Measurements from ENCODE around the gene ITGA1. TPM values are rescaled to one million over a fixed set of nuclear protein-coding genes. Genes with fewer than 3 reads are reported as not detected.

Gene ITGA1
- total RNA-seq, 1 donor from 2014 or later, result 33.5 TPM

DNA sequence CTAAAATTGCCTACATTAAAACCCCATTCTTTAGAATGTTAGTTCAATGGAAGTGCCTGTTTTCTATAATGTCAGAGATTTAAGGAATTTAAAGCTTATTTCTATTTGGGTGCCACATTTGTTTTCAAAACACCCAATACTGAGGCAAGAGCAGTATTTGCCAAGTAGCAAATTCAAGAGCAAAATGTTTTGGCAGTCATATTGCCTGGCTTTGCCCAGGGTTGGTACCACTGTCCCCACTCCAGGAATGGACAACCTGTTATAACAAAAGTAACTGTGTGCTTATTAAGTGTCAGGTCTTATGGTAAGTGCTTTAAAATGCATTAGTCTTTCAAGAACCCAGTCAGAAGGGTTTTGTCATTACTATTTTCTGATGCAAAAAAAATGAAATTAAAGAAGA is 19.3 kb downstream of the ITGA1 start:
- Mint-ChIP-seq H3K4me1 (ENCODE audit: unreplicated experiment) (peaks cover 18% of the 10 kb centered on the region), H3K36me3 (ENCODE audit: low read depth, unreplicated experiment) (no peaks in the 10 kb centered on the region), H3K27me3 (ENCODE audit: unreplicated experiment) (peaks cover 2% of the 10 kb centered on the region), H3K4me3 (ENCODE audit: unreplicated experiment) (no peak overlapping the region), H3K9me3 (ENCODE audit: unreplicated experiment) (no peaks in the 10 kb centered on the region), H3K27ac (ENCODE audit: unreplicated experiment) (no peak overlapping the region)
- no peak for DNase-seq (ENCODE audit: low spot score)
- TF ChIP-seq, protein P1, sequence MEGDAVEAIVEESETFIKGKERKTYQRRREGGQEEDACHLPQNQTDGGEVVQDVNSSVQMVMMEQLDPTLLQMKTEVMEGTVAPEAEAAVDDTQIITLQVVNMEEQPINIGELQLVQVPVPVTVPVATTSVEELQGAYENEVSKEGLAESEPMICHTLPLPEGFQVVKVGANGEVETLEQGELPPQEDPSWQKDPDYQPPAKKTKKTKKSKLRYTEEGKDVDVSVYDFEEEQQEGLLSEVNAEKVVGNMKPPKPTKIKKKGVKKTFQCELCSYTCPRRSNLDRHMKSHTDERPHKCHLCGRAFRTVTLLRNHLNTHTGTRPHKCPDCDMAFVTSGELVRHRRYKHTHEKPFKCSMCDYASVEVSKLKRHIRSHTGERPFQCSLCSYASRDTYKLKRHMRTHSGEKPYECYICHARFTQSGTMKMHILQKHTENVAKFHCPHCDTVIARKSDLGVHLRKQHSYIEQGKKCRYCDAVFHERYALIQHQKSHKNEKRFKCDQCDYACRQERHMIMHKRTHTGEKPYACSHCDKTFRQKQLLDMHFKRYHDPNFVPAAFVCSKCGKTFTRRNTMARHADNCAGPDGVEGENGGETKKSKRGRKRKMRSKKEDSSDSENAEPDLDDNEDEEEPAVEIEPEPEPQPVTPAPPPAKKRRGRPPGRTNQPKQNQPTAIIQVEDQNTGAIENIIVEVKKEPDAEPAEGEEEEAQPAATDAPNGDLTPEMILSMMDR (IDR thresholded peaks at IDR 0.05; ENCODE audit: unreplicated experiment), result no peak

DNA sequence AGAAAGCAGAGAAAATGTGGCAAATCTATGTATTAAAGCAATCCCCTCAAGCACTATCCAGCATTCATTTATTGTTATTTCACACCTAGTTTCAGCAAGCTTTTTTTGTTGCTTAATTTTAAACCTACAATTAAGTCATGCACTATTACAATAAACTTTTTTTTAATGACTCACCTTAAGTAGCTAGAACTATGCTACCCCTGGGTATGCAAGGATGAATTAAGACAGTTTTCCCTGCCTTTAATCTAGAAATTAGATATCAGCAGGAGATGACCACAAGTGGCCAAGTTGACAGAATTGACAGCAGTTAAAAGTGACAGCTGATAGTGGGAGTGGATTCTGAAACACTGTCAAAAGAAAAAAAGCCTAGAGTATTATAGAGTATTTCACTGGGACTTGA is 20.0 kb downstream of the ITGA1 start:
- H3K27me3 Mint-ChIP-seq (ENCODE audit: unreplicated experiment), result peaks cover 2% of the 10 kb centered on the region
- no peak overlapping the region for H3K4me3 Mint-ChIP-seq (ENCODE audit: unreplicated experiment)
- H3K27ac Mint-ChIP-seq (ENCODE audit: unreplicated experiment), result no peak overlapping the region
- no peaks in the 10 kb centered on the region for H3K9me3 Mint-ChIP-seq (ENCODE audit: unreplicated experiment)
- no peaks in the 10 kb centered on the region for H3K36me3 Mint-ChIP-seq (ENCODE audit: low read depth, unreplicated experiment)
- TF ChIP-seq, protein P1 (IDR thresholded peaks at IDR 0.05; ENCODE audit: unreplicated experiment), result no peak
- peaks cover 18% of the 10 kb centered on the region for H3K4me1 Mint-ChIP-seq (ENCODE audit: unreplicated experiment)
- DNase-seq (ENCODE audit: low spot score), result no peak

DNA sequence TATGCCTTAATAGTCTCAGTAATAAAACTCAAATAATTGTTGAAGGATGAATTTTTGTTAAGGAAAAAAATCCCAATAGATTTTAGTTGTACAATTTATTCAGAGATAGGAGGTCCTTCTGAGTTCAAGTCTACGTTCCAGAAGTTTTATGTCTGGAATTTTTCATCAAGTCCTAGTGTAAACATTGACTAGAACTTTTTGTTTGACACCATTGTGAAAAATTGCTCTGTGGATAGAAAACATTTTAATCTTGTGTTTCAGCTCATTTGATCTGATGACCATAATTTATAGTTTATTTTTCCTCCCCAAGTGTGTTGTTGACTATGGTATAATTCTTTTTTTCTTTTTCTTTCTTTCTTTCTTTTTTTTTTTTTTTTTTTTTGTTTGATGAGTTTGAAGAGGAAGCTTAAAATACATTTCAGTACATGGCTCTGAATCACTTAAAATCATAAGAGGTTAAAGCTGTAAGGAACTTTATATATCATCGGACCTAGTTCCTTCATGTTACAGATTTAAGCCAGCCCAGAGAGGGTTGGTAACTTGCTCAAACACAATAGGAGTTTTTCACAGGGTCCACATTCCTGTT is 20.7 kb downstream of the ITGA1 start:
- peaks cover 16% of the 10 kb centered on the region for H3K4me1 Mint-ChIP-seq (ENCODE audit: unreplicated experiment)
- no peaks in the 10 kb centered on the region for H3K9me3 Mint-ChIP-seq (ENCODE audit: unreplicated experiment)
- H3K36me3 Mint-ChIP-seq (ENCODE audit: low read depth, unreplicated experiment), result no peaks in the 10 kb centered on the region
- no peak overlapping the region for H3K27ac Mint-ChIP-seq (ENCODE audit: unreplicated experiment)
- peaks cover 2% of the 10 kb centered on the region for H3K27me3 Mint-ChIP-seq (ENCODE audit: unreplicated experiment)
- no peak overlapping the region for H3K4me3 Mint-ChIP-seq (ENCODE audit: unreplicated experiment)
- TF ChIP-seq, protein P1 (IDR thresholded peaks at IDR 0.05; ENCODE audit: unreplicated experiment), result no peak
- DNase-seq (ENCODE audit: low spot score), result no peak

DNA sequence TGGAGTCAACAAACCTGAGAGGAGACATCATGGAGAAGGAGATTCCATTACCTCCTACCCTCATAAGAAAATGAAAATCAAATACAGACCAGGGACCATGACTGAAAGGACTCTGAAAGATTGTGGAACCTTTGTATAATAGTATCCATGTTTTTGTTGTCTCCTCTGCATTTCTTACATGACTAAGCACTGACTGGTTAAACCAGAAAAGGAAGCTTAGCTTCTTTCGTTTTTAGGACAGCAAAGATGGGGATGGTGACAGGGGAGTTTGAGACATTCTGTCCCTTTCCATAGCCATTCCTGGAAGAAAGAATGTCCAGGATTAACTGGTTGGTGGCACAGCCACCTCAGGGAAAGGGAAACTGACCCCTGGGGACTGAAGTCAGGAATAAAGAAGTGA is 22.2 kb downstream of the ITGA1 start:
- no peaks in the 10 kb centered on the region for H3K36me3 Mint-ChIP-seq (ENCODE audit: low read depth, unreplicated experiment)
- TF ChIP-seq, protein P1 (IDR thresholded peaks at IDR 0.05; ENCODE audit: unreplicated experiment), result no peak
- DNase-seq (ENCODE audit: low spot score), result no peak
- H3K27me3 Mint-ChIP-seq (ENCODE audit: unreplicated experiment), result peaks cover 2% of the 10 kb centered on the region
- H3K27ac Mint-ChIP-seq (ENCODE audit: unreplicated experiment), result no peak overlapping the region
- peaks cover 10% of the 10 kb centered on the region for H3K4me1 Mint-ChIP-seq (ENCODE audit: unreplicated experiment)
- H3K9me3 Mint-ChIP-seq (ENCODE audit: unreplicated experiment), result no peaks in the 10 kb centered on the region
- H3K4me3 Mint-ChIP-seq (ENCODE audit: unreplicated experiment), result no peak overlapping the region

DNA sequence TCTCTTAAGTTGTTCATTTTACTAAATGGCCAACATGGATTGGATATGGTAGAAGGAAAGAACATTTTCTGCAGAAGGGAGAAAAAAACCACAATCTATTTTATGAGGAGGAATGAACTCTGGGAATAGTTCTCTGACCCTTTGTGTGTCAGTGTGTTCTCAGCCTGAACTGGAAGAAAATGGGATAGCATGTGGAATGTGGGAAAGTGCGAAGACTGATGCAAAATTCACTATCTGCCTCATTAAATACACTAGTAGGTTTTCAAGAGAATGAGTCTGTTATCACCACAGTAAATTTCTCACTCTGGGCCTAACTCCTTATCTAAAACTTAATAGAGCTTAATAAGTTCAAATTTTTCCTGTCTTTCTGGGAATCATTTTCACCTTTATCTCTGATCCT is 22.7 kb downstream of the ITGA1 start:
- H3K4me1 Mint-ChIP-seq (ENCODE audit: unreplicated experiment), result peaks cover 9% of the 10 kb centered on the region
- no peak overlapping the region for H3K4me3 Mint-ChIP-seq (ENCODE audit: unreplicated experiment)
- no peak for DNase-seq (ENCODE audit: low spot score)
- no peaks in the 10 kb centered on the region for H3K27me3 Mint-ChIP-seq (ENCODE audit: unreplicated experiment)
- H3K27ac Mint-ChIP-seq (ENCODE audit: unreplicated experiment), result no peak overlapping the region
- TF ChIP-seq, protein P1 (IDR thresholded peaks at IDR 0.05; ENCODE audit: unreplicated experiment), result no peak
- H3K36me3 Mint-ChIP-seq (ENCODE audit: low read depth, unreplicated experiment), result no peaks in the 10 kb centered on the region
- H3K9me3 Mint-ChIP-seq (ENCODE audit: unreplicated experiment), result no peaks in the 10 kb centered on the region
